ENCODE results near the gene FIGN. TPM values are rescaled to one million over a fixed set of nuclear protein-coding genes. Genes with fewer than 3 reads are reported as not detected.

The FIGN gene
- polyA plus RNA-seq, 4 donors, result 8.9 to 12.3 (median 10.0) TPM

DNA sequence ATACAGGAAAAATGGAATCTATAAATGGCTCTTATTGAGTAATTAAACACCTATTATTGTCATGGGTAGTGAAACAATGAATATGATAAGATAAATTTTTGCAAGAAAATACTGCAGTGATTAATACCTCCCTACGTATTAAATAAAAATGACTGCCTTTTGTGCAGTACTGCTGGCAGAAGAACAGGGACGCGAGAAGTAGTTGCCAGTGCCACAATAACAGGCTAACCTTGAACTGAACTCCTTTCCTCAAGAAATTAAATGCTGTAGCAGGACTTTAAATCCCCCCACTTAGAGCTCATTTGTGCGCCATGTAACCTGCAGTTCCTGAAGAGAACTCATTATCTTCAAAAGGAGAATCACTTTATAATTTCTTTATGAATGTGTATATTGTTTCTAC is 24.6 kb downstream of the FIGN start:
- no peak for DNase-seq (ENCODE audit: low read depth in 4 of 4, low spot score in 3 of 4)

DNA sequence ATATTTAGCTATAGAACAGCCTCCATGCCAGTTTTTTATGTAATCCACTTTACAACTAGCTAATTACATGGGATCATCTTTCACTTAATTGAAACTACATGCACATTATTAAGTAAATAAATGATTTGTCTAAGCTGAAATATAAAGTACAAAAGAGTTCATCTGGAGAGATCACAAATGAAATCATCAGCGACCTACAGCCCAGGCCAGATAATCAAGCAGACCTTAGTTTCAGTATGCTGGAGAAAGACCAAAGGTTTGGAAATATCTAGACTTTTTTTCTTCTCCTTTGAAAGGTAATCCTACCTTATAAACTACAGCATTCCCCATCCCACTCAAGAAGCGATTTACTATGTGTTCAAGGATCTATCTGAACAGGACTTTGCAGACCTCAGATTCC is 26.5 kb downstream of the FIGN start:
- no peak for DNase-seq (ENCODE audit: low read depth in 4 of 4, low spot score in 3 of 4)

DNA sequence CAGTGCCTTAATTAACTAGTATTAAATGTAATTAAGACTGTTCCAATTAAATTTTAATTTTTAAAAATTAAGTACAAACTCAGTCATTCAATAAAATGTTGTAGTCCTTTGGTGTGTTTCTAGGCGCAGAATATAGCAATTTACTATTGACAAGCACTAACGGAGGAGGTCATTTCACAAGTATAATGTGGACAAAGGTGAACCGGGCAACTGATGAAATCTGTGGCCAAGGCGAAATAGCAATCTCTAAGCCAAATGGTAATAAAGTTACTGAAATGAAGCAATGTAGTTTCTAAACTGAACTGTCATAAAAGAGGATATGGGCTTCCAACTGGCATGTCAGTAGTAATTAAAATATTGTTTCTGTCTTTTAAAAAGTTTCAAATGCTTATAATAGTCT is 27.5 kb downstream of the FIGN start:
- no peak for DNase-seq (ENCODE audit: low read depth in 4 of 4, low spot score in 3 of 4)

DNA sequence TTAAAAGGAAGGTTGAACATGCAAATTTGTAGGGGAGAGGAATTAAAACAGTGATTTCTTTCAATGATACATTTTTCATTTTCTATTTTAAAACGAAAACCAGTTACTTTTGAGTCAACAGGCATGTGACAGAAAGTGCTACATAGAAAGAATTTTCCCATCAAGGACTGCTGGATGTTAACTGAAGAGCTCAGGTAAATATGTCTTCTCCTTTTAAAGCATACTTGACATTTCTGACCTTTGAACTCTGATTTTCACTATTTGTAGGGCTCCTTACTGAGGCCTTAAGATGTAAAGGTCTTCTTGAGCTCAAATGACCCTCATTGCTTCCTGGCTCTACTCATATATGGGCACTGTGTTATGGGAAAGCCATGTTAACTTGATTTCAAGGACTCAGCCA is 32.4 kb downstream of the FIGN start:
- no peak for DNase-seq (ENCODE audit: low read depth in 4 of 4, low spot score in 3 of 4)

DNA sequence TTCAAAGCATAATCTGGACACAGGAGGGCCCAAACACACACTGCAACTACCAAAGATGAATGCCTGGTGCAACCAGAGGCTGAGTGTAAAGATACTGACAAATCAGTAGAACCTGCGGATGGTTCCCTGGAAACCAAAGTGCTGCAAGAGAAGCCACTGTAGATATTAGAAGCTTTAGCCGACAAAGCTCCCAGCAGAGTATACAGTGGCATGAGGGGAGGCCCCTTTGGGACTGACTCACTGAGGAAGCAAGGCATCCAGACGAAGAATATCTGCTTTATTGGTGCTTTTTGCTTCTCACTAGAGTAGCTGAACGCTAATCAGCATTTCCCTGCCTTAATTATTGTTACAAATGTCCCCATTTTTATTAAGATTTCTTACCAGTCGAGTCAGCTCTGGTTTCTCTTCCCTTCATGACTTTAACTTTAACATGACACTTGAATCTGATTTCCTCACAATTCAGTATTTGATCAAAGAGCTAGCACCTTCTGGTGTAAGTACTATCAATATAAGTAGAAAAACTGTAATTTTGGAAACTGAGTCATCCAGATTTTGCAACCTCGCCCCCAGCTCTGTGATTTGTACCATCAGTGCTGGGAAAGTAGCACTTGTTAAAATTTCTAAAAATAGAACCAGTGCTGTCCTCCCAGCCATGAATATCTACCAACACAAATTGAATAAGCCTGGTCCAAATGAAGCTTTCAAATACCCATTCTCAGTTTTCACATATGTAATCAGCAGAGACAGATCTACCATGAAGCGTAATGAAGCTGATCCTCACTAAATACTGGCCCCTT is 34.2 kb downstream of the FIGN start:
- no peak for DNase-seq (ENCODE audit: low read depth in 4 of 4, low spot score in 3 of 4)

DNA sequence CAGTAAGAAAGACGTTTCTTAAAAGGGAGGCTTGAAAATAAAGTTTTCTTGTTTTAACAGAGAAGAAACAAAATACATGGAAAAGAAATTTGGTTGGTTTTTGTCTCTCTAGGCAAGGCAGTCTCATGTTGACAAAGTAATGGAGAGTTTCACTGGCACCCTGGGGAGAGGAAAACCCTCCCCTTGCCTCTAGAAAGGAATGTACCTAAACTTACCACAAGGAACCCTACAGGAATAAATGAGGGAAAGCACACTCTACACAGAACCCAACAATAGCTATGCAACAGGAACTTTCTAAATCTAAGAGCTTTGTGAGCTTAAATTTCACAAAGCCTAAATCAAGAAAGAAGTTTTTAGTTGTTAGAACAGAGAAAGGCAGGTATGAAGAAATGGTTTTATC is 37.0 kb downstream of the FIGN start:
- no peak for DNase-seq (ENCODE audit: low read depth in 4 of 4, low spot score in 3 of 4)

DNA sequence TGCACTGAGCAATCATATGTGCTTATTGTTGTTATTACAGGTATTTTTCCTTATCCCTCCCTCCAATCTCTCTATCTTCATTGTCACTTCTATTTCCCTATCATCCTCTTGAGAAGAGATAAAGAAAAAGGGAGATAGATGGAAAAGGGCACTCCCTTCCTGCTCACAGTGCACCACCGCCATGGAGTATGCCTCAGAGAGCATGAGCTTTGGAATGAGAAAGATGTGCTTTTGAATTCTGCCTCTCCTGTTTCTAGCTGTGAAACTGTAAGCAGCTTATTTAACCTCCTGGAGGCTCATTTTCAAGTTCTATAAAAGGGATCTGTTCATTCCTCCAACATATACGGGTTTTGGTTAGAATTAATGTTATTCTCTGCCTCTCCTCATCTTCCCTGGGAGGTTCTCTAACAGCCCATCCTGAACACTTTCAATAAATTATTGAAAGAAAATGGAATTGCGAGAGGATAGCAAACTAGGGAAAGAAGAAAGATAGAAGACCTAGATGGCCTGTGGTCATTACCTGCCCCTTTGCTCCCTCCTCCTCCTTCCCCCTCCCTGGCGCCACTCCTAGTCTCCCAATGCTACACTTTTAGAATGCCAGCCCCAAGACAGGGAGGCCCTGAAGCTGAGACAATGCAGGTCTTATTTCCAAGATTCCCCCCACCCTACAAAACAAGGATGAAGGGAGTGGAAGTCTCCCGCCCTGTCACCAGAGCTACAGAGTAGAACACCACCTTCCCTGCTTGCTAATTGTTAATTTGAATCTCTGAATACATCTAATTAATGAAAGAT is 37.8 kb downstream of the FIGN start:
- DNase-seq (ENCODE audit: low read depth in 4 of 4, low spot score in 3 of 4), result no peak

DNA sequence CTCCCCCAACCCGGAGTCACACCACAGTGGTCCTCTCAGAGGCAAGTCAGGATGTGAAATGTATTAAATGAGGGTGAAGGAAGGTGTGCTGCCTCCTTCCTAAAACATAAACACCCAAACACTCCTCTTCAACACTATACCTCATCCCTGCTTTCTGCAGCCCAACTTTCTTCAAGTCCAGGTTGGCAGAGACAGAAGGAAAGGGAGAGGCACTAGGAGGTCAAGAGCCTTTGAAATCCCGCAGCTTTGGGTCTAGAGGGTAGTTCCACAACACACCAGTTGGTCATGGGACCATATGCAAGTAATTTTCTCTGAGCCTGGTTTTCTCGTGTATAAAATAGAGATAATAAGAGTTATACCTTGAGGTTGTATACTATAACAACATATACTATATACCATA is 38.4 kb downstream of the FIGN start:
- no peak for DNase-seq (ENCODE audit: low read depth in 4 of 4, low spot score in 3 of 4)

DNA sequence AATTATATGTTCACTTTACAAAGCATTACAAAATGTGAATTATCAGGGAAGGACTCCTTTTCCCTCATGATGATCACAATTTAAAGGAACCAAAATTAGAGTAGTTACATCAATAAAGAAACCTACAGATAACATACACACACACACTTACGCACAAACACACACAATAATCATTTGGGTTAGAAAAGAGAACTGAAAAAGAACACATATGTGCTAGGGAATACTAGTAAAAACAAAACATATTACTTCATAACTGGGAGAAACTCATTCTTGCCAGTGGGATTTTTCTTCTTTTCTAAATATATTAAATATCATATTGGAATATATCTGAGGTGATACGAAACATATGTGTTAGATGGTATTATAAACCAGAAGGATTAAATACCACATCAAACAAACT is 42.3 kb downstream of the FIGN start:
- no peak for DNase-seq (ENCODE audit: low read depth in 4 of 4, low spot score in 3 of 4)

DNA sequence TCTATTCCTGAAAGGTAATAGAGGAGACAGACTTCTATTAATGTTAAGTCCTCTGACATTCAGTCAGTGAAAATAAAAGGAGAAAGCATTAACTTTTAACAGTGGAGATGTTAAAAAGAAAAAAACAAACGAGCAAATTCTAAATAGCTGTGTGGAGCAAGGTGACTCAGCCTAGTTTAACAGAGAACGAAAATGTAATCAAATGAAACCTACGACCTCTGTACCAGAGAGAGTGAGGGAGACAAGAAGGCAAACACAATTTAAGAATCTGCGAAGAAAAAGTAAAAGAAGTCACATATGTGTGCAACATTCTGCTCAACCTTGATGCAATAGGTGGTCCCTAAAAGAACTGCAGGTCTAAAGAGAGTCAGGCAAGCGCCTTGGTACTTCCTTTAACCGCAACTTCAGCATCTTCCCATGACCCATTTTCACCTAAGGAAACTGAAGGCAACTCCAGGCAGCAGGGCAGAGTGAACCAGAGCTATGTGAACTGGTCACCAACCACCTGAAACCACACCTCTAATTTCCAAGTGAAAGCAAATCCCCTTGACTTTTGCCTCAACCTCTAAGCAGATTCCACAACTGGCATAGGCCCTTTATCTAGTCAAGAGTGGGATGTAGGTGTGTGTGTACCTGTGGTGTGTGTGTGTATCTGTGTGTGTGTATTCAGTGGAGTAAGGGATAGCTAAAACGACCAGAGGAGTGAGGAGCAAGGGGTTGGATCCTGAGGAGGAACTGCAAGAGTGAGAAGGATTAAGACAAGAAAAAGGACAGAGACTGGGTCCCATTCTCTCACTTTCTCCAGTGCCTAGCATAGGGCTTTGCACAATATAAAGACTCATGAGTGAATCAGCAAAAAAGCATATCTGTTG is 43.0 kb downstream of the FIGN start:
- no peak for DNase-seq (ENCODE audit: low read depth in 4 of 4, low spot score in 3 of 4)

DNA sequence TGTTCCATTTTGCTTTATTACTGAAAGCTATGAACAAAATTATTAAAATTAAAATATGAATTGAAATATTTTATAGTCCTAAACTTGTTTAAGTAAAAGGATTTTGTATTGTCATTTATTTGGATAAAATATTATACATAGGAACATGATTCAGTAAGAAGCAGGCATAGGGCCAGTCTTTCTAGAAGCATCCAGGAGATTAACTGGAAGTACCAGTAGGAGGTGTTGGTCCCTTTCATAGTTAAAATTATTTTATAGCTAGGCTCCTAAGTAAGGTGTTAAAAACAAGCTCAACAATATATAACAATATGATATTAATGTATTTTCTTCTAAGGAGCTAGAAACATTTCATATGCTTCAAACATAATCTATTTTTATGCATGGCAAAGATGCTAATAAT is 43.7 kb downstream of the FIGN start:
- DNase-seq (ENCODE audit: low read depth in 4 of 4, low spot score in 3 of 4), result no peak

DNA sequence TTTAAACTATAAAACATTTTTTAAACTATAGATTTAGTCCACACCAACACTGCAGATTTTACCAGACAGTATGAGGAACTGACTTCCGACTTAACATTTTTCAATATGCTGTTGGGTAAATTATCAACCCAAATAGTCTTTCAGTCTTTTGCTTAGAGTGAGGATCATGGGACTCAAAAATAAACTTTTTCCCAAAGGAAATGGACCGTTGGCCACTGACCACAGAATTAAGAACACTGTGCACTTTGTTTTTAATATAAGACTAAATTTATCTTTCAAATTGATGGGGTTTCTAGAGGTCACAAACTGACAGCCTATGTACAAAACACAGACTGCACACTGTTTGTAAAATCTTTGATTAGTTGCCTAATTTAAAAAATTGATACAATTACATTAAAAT is 44.9 kb downstream of the FIGN start:
- DNase-seq (ENCODE audit: low read depth in 4 of 4, low spot score in 3 of 4), result no peak

DNA sequence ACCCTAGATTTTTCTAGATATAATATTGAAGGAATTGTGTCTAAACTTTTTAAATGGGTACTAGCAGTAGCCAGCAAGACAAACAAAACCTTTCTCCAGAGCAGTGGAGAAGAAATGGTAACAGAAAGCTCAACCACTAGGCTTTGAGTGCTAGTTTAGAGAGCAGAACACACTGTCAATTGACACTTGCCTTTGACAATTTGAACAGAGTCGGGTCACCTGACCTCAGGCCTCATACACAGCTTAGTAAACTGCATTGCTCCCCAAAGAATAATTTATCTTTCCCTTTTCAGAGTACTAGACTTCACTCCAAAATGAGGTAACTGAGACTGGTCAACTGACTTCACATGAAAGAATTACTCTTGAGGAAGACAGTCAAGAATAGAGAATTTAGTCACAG is 48.6 kb downstream of the FIGN start:
- DNase-seq (ENCODE audit: low read depth in 4 of 4, low spot score in 3 of 4), result no peak

DNA sequence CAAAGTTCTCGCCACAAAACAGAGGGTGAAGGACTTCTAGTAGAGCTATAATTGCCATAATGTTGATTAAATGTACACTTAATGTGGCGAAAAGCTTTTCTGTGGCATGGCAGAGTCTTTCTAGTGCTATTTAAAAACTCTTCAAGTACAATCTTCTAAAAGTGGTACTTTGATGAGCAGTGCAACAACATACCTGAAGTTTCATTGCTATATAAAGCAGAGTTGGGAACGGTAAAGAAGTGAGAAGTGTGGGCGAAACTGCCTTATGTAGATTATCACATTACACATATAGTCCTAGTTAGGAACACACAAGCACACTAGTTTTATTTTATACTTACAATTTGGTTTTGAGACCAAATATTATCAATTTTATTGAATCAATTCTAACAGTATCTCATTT is 49.5 kb downstream of the FIGN start:
- no peak for DNase-seq (ENCODE audit: low read depth in 4 of 4, low spot score in 3 of 4)

DNA sequence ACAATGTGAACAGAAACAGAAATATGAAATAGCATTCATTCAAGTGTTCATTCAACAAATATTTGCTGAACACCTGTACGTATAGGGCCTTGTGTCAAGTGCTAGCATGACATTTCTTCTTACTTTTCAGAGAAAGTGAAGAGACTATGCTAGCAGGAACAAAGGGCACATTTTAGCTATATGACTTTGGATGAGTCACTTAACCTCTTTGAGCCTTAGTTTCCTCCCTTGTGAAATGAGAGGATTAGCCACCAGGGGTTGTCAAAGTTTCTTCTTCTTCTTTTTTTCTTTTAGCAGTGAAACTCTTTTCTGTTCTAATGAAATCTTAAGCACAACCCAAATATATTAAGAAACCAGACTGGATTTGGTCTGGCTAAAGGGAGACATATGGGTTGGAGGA is 53.1 kb downstream of the FIGN start:
- no peak for DNase-seq (ENCODE audit: low read depth in 4 of 4, low spot score in 3 of 4)

DNA sequence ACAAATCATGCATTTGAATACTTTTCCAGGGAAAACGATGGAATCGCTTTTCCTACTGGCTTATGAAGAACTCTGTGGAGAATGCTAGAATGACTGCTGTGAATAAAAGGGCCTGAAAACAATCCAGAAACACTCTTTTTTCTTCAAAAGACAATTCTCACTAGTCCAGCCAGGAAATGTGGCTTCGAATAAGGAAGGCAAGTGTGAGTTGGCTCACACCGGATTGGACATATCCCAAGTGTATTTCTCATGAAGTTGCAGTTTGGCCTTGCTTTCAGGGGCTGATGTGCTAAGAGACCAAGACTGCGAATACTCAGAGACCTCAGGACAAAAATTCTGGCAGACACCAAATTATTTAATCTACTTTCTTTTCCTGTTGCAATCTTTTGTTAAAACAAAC is 54.1 kb downstream of the FIGN start:
- DNase-seq (ENCODE audit: low read depth in 4 of 4, low spot score in 3 of 4), result no peak

DNA sequence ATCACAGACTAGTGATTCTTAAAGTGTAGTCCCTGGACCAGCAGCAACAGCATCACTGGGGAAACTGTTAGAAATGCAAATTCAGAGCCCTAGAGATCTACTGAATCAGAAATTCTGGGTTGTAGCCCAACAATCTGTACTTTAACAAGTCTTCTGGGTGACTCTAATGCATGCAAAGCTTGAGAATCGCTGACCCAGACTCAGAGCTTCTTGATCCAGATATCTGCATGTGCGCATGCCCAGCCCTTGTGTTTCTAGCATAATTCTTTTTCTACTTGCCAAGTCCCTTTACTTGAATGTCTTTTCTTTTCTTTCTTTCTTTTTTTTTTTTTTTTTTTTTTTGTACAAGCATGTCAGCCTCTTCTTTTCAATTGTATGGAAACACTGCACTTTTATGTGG is 60.4 kb downstream of the FIGN start:
- DNase-seq (ENCODE audit: low read depth in 4 of 4, low spot score in 3 of 4), result no peak

DNA sequence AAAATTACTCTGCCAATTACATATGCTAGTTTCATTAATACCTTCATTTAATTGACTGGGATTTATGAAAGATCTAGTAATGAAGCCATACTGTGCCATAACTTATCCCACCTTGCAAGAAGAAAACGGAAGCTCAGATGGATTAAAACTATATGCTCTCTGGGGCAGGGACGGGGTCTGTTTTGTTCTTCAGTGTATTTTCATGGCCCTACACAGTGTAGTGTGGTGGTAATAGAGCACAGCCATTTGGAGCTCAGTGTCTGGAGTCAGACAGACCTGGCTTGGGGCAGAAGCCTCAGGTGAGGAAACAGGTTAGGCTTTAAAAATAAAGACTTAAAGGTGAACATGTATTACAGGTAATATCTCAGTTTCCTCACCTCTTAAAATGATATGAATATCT is 62.3 kb downstream of the FIGN start:
- DNase-seq (ENCODE audit: low read depth in 4 of 4, low spot score in 3 of 4), result no peak

DNA sequence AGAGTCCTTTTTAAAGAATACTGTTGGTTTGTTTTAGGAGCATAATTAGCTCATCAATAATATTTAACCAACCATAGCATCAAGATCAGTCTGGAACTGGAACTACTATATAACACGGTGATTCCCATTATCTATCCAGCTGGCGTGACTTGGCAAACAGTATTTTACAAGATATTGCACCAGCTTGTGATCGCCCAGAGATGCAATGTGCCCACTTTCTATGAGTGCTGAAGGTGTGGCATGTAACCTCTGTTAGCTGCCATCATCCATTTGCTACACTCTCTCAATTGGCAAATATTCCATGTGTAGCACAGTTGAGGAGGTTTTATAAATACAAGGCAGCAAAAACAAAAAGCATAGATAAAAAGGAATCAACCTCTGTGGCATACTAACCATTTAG is 64.9 kb downstream of the FIGN start:
- no peak for DNase-seq (ENCODE audit: low read depth in 4 of 4, low spot score in 3 of 4)

DNA sequence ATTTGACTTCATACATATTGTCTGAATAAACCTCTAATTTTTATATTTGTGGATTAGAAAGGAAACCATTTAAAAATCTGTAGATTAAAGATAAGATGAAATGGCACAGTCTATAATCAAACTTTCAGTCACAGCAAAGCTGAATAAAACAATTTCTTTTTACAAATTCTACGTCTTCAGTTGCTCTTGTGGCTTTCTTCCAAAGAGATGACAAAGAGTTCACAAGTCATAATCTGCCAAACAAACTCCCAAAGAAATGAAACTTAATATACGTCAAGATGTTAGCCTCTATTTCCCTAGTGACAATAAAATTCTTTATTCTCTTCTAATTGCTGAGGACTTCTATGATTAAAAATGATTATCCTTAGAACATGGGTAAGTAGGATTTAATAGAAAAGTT is 66.3 kb downstream of the FIGN start:
- no peak for DNase-seq (ENCODE audit: low read depth in 4 of 4, low spot score in 3 of 4)

Data from right renal pelvis (tissue), 4 donors.